ENCODE measurements around the gene SYAP1. TPM values are rescaled to one million over a fixed set of nuclear protein-coding genes. Genes with fewer than 3 reads are reported as not detected.

SYAP1 gene
- total and polyA plus RNA-seq, 9 of the 15 experiments (the other 6 are each of a cell fraction or from before 2014, with no cell fraction given) = 5.7 to 35.3 (median 27.6) TPM

DNA sequence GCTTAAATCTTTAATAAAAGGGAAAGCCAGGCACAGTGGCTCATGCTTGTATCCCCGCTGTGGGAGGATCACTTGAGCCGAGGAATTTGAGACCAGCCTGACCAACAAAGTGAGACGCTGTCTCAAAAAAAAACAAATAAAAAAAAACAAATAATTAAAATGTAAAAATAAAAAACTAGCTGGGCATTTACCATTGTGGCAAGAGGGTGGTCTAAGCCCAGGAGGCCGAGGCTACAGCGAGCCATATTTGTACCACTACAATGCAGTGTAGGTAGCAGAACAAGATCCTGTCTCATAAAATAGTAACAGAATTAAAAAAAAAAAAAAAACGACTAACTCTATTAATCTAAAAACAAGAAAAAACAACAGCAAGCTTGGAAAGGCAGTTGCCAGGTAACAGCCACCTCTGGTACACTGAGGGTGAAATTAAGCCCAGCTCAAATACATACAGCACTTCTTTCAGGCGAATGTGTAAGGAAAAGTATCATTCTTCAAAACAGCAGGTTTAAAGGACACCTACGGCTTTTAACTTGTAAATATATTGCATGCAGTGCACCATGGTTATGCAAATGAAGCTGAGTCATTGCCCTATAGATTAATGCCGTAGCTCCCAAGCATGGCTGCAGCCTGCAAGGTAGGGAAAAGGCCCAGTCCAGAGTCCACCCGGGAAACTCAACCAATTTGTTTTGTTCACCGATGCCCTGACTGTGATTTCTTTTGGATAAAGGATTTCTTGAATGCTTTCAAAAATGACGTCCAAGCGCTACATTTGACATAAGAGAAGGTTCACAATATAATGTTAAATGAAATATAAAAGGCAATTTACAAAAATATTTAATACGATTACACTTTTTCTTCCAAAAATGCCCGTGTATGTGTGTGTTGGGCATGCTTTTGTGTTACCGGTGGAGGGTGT is 52.3 kb downstream of the SYAP1 start (continued):
- TF ChIP-seq IRF2 (CRISPR knock-in tag; IDR thresholded peaks at IDR 0.05) (no peak), DPF2 (IDR thresholded peaks at IDR 0.05) (peak; percentile 62), FOXK2 (conservative IDR thresholded peaks at IDR 0.05 in 1 of 2, IDR thresholded peaks at IDR 0.05 in 1 of 2; ENCODE audit: low read depth in 2 of 2) (peak; percentile 66 to 70; a peak in 3 of 4 replicates), HDAC1 (IDR thresholded peaks at IDR 0.05) (peak in 1 of 2 experiments; percentile 27; a peak in 2 of 4 replicates), POU5F1 (IDR thresholded peaks at IDR 0.05; ENCODE audit: borderline replicate concordance, low read depth, low read length, partially characterized antibody) (no peak), DNMT1 (IDR thresholded peaks at IDR 0.05) (0 out of 2 replicates have a peak, but pooled peaks have one; percentile 34), ZNF551 (CRISPR knock-in tag; IDR thresholded peaks at IDR 0.05) (peak; percentile 83)
- TF ChIP-seq, protein P1, sequence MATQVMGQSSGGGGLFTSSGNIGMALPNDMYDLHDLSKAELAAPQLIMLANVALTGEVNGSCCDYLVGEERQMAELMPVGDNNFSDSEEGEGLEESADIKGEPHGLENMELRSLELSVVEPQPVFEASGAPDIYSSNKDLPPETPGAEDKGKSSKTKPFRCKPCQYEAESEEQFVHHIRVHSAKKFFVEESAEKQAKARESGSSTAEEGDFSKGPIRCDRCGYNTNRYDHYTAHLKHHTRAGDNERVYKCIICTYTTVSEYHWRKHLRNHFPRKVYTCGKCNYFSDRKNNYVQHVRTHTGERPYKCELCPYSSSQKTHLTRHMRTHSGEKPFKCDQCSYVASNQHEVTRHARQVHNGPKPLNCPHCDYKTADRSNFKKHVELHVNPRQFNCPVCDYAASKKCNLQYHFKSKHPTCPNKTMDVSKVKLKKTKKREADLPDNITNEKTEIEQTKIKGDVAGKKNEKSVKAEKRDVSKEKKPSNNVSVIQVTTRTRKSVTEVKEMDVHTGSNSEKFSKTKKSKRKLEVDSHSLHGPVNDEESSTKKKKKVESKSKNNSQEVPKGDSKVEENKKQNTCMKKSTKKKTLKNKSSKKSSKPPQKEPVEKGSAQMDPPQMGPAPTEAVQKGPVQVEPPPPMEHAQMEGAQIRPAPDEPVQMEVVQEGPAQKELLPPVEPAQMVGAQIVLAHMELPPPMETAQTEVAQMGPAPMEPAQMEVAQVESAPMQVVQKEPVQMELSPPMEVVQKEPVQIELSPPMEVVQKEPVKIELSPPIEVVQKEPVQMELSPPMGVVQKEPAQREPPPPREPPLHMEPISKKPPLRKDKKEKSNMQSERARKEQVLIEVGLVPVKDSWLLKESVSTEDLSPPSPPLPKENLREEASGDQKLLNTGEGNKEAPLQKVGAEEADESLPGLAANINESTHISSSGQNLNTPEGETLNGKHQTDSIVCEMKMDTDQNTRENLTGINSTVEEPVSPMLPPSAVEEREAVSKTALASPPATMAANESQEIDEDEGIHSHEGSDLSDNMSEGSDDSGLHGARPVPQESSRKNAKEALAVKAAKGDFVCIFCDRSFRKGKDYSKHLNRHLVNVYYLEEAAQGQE (IDR thresholded peaks at IDR 0.05; ENCODE audit: borderline replicate concordance) = no peak
- TF ChIP-seq, protein P1 (CRISPR knock-in tag; IDR thresholded peaks at IDR 0.05; ENCODE audit: low read depth) = no peak
- TF ChIP-seq, protein P2, sequence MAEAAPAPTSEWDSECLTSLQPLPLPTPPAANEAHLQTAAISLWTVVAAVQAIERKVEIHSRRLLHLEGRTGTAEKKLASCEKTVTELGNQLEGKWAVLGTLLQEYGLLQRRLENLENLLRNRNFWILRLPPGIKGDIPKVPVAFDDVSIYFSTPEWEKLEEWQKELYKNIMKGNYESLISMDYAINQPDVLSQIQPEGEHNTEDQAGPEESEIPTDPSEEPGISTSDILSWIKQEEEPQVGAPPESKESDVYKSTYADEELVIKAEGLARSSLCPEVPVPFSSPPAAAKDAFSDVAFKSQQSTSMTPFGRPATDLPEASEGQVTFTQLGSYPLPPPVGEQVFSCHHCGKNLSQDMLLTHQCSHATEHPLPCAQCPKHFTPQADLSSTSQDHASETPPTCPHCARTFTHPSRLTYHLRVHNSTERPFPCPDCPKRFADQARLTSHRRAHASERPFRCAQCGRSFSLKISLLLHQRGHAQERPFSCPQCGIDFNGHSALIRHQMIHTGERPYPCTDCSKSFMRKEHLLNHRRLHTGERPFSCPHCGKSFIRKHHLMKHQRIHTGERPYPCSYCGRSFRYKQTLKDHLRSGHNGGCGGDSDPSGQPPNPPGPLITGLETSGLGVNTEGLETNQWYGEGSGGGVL (CRISPR knock-in tag; IDR thresholded peaks at IDR 0.05) = no peak
- TF ChIP-seq, protein P3, sequence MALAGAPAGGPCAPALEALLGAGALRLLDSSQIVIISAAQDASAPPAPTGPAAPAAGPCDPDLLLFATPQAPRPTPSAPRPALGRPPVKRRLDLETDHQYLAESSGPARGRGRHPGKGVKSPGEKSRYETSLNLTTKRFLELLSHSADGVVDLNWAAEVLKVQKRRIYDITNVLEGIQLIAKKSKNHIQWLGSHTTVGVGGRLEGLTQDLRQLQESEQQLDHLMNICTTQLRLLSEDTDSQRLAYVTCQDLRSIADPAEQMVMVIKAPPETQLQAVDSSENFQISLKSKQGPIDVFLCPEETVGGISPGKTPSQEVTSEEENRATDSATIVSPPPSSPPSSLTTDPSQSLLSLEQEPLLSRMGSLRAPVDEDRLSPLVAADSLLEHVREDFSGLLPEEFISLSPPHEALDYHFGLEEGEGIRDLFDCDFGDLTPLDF (CRISPR knock-in tag; IDR thresholded peaks at IDR 0.05) = no peak
- TF ChIP-seq, protein P4, sequence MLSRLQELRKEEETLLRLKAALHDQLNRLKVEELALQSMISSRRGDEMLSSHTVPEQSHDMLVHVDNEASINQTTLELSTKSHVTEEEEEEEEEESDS (CRISPR knock-in tag; IDR thresholded peaks at IDR 0.05) = peak; percentile 94
- TF ChIP-seq, protein P5, sequence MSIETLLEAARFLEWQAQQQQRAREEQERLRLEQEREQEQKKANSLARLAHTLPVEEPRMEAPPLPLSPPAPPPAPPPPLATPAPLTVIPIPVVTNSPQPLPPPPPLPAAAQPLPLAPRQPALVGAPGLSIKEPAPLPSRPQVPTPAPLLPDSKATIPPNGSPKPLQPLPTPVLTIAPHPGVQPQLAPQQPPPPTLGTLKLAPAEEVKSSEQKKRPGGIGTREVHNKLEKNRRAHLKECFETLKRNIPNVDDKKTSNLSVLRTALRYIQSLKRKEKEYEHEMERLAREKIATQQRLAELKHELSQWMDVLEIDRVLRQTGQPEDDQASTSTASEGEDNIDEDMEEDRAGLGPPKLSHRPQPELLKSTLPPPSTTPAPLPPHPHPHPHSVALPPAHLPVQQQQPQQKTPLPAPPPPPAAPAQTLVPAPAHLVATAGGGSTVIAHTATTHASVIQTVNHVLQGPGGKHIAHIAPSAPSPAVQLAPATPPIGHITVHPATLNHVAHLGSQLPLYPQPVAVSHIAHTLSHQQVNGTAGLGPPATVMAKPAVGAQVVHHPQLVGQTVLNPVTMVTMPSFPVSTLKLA (conservative IDR thresholded peaks at IDR 0.05) = peak; percentile 36 to 49

Measured in K562 (cell line).